Tibial nerve (tissue), 4 donors: ENCODE data around the gene VENTX.

Experiments
- CTCF ChIP-seq, 5 experiments: fragments of 200-600 bp in 3 of 5; fragments of 450-650 bp in 2 of 5; sonication (generic) in 3 of 5; IDR thresholded peaks; one replicate each; pipeline ENCODE4 v1.5.1; 2016 to 2019; ENCODE audit warnings: antibody characterized with exemption in 5 of 5, mild to moderate bottlenecking in 3 of 5, moderate library complexity in 2 of 5
- EP300 ChIP-seq, 2 donors: sonication (generic); formaldehyde crosslinking; IDR thresholded peaks; one replicate each; pipeline ENCODE4 v1.6.1; 2017; ENCODE audit warnings: antibody characterized with exemption in 2 of 2, mild to moderate bottlenecking in 1 of 2

GRCh38 chr10:133231244-133231945 lies 6.3 kb upstream of the VENTX start:
- TF ChIP-seq CTCF (IDR thresholded peaks at IDR 0.05) (no peak), EP300 (IDR thresholded peaks at IDR 0.05) (no peak)
